ENCODE results near the gene LCP1. TPM values are rescaled to one million over a fixed set of nuclear protein-coding genes. Genes with fewer than 3 reads are reported as not detected.

Gene LCP1
- total and polyA plus RNA-seq, 9 of the 15 experiments (the other 6 are each of a cell fraction or from before 2014, with no cell fraction given), result 83.0 to 255 (median 163) TPM

DNA sequence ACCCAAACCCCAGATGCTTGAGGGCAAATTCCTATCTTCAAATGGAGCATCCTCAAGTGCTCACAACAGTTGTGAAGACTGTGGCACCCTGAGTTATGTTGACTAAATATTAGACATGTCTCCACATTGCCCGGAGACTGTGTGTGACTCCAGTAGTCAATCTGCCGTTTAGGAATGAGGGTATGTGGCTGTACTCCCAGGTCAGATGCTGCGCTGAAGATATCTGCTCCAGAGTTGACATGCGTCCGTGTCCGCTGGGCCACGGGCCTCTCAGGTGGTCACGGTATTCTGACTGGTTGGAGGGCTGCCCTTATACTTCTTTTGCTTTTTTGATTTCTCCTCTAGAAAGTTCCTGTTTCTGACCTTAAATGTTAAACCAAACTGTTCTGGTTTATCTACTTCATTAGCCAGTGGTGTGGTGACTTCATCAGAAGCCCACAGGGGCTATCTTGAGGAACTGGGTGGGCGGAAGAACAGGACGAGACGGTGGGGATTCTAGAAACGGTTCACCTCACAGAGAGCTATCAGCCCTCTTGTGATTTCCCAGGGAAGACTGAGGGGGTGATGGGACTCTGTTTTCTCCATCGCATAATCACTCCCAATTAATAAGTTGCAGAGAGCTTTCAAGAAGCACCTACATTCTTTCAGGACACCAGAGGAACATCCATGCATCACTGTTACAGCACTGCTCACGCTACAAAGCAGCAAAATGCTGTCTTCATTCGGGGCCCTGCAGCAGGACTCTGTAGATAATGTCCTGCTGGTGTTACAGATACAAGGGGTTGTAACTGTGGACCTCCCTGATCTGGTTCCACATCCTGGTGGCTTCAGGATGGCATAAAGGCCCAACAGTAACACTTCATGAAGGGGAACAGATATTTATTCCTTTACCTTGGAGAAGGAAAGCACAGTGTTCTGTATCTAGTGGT lies 1.3 kb upstream of the LCP1 start (continued):
- TF ChIP-seq, protein P1, sequence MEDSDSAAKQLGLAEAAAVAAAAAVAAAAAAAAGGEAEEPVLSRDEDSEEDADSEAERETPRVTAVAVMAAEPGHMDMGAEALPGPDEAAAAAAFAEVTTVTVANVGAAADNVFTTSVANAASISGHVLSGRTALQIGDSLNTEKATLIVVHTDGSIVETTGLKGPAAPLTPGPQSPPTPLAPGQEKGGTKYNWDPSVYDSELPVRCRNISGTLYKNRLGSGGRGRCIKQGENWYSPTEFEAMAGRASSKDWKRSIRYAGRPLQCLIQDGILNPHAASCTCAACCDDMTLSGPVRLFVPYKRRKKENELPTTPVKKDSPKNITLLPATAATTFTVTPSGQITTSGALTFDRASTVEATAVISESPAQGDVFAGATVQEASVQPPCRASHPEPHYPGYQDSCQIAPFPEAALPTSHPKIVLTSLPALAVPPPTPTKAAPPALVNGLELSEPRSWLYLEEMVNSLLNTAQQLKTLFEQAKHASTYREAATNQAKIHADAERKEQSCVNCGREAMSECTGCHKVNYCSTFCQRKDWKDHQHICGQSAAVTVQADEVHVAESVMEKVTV (CRISPR knock-in tag; IDR thresholded peaks at IDR 0.05), result no peak
- TF ChIP-seq, protein P2, sequence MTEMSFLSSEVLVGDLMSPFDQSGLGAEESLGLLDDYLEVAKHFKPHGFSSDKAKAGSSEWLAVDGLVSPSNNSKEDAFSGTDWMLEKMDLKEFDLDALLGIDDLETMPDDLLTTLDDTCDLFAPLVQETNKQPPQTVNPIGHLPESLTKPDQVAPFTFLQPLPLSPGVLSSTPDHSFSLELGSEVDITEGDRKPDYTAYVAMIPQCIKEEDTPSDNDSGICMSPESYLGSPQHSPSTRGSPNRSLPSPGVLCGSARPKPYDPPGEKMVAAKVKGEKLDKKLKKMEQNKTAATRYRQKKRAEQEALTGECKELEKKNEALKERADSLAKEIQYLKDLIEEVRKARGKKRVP (CRISPR knock-in tag; IDR thresholded peaks at IDR 0.05), result no peak
- TF ChIP-seq, protein P3, sequence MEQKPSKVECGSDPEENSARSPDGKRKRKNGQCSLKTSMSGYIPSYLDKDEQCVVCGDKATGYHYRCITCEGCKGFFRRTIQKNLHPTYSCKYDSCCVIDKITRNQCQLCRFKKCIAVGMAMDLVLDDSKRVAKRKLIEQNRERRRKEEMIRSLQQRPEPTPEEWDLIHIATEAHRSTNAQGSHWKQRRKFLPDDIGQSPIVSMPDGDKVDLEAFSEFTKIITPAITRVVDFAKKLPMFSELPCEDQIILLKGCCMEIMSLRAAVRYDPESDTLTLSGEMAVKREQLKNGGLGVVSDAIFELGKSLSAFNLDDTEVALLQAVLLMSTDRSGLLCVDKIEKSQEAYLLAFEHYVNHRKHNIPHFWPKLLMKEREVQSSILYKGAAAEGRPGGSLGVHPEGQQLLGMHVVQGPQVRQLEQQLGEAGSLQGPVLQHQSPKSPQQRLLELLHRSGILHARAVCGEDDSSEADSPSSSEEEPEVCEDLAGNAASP (IDR thresholded peaks at IDR 0.05), result no peak
- TF ChIP-seq LCOR (CRISPR knock-in tag; IDR thresholded peaks at IDR 0.05) (no peak), FUS (optimal IDR thresholded peaks at IDR 0.05; ENCODE audit: low read depth, low read length) (no peak), EGR1 (conservative IDR thresholded peaks at IDR 0.05) (peak; percentile 45), CBFA2T3 (IDR thresholded peaks at IDR 0.05) (peak; percentile 72), CCNT2 (IDR thresholded peaks at IDR 0.05; ENCODE audit: borderline replicate concordance, extremely low read depth, insufficient read length, low read depth, low read length) (no peak), CBX5 (IDR thresholded peaks at IDR 0.05; ENCODE audit: borderline replicate concordance, low read depth) (no peak), NCOR1 (IDR thresholded peaks at IDR 0.05) (0 out of 2 replicates have a peak, but pooled peaks have one; percentile 8), SRSF1 (IDR thresholded peaks at IDR 0.05; ENCODE audit: low read depth, low read length) (no peak), SIRT6 (IDR thresholded peaks at IDR 0.05; ENCODE audit: low read depth, low read length) (no peak)
- TF ChIP-seq, protein P4, sequence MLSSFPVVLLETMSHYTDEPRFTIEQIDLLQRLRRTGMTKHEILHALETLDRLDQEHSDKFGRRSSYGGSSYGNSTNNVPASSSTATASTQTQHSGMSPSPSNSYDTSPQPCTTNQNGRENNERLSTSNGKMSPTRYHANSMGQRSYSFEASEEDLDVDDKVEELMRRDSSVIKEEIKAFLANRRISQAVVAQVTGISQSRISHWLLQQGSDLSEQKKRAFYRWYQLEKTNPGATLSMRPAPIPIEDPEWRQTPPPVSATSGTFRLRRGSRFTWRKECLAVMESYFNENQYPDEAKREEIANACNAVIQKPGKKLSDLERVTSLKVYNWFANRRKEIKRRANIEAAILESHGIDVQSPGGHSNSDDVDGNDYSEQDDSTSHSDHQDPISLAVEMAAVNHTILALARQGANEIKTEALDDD (IDR thresholded peaks at IDR 0.05), result no peak
- TF ChIP-seq, protein P5, sequence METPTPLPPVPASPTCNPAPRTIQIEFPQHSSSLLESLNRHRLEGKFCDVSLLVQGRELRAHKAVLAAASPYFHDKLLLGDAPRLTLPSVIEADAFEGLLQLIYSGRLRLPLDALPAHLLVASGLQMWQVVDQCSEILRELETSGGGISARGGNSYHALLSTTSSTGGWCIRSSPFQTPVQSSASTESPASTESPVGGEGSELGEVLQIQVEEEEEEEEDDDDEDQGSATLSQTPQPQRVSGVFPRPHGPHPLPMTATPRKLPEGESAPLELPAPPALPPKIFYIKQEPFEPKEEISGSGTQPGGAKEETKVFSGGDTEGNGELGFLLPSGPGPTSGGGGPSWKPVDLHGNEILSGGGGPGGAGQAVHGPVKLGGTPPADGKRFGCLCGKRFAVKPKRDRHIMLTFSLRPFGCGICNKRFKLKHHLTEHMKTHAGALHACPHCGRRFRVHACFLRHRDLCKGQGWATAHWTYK (CRISPR knock-in tag; IDR thresholded peaks at IDR 0.05), result no peak
- TF ChIP-seq, protein P6, sequence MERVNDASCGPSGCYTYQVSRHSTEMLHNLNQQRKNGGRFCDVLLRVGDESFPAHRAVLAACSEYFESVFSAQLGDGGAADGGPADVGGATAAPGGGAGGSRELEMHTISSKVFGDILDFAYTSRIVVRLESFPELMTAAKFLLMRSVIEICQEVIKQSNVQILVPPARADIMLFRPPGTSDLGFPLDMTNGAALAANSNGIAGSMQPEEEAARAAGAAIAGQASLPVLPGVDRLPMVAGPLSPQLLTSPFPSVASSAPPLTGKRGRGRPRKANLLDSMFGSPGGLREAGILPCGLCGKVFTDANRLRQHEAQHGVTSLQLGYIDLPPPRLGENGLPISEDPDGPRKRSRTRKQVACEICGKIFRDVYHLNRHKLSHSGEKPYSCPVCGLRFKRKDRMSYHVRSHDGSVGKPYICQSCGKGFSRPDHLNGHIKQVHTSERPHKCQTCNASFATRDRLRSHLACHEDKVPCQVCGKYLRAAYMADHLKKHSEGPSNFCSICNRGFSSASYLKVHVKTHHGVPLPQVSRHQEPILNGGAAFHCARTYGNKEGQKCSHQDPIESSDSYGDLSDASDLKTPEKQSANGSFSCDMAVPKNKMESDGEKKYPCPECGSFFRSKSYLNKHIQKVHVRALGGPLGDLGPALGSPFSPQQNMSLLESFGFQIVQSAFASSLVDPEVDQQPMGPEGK (CRISPR knock-in tag; IDR thresholded peaks at IDR 0.05; ENCODE audit: borderline replicate concordance), result no peak
- TF ChIP-seq, protein P7, sequence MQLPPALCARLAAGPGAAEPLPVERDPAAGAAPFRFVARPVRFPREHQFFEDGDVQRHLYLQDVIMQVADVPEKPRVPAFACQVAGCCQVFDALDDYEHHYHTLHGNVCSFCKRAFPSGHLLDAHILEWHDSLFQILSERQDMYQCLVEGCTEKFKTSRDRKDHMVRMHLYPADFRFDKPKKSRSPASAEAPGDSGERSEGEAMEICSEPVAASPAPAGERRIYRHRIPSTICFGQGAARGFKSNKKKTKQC (CRISPR knock-in tag; IDR thresholded peaks at IDR 0.05), result no peak
- TF ChIP-seq, protein P8, sequence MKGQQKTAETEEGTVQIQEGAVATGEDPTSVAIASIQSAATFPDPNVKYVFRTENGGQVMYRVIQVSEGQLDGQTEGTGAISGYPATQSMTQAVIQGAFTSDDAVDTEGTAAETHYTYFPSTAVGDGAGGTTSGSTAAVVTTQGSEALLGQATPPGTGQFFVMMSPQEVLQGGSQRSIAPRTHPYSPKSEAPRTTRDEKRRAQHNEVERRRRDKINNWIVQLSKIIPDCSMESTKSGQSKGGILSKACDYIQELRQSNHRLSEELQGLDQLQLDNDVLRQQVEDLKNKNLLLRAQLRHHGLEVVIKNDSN (CRISPR knock-in tag; IDR thresholded peaks at IDR 0.05), result no peak

All from K562 (cell line).